ENCODE data around the gene WASF3.
"Not testable (repeated sequence)": the region's sequence is repeated elsewhere in the genome, so short reads cannot be mapped to it uniquely, and the experiment has no call there.

WASF3 gene

DNA sequence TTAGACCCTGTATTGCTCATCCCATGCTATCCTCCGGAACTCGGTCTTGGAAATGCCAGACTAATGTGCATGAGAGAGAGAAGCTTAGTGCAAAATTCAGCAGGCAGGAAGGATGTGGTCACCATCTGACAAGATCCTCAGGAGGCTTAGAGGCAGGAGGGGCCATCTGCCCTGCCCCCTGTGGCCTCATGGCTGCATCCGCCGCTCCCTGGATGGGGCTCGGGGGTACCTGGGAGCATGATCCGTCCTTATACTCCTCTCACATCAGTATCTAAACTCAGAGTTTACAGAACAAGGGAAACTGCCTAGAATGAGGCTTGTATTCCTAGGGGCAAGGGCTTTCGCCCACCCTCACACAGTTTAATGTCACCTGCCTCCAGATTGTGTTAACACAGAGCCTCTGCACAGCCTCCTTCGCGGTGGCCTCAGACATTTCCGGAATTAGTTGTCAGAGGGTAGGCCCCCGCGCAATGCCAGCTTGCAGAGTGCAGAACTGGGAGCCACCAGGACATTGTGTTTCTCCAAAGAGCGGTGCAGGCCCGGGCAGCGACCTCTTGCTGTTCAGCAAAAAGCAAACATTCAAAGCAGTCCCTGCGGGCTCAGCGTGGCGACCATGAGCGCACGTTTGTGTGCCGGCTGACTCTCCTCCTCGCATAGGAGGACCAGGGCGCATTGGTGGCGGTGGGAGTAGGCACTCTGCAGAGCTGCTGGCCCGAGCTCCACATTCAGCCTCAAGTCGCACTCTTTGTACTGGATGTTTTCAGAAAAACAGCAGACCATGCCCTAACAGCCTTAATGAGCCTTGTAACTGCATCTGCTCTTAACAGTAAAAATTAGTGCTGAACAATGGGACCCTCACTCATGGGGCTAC is 164.0 kb downstream of the WASF3 start:
- no peak for DNase-seq

DNA sequence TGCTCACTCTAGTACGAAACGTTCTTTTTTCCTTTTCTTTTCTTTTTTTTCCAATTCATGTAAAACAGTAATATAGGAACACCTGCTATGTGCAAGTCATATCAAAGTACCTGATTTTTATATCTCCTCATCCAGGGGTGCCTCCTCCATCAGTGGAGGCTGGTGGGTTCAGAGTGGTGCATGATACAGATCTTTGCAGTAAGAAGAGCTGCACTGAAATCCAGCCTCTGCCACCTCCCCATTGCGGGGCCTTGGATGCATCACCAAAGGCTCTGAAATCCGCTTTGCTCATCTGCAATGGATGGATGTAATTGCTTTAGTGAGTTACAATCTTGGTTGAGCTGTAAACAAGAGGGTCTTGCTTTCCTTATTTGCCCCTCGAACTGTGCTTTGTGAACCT is 164.8 kb downstream of the WASF3 start:
- no peak for DNase-seq

DNA sequence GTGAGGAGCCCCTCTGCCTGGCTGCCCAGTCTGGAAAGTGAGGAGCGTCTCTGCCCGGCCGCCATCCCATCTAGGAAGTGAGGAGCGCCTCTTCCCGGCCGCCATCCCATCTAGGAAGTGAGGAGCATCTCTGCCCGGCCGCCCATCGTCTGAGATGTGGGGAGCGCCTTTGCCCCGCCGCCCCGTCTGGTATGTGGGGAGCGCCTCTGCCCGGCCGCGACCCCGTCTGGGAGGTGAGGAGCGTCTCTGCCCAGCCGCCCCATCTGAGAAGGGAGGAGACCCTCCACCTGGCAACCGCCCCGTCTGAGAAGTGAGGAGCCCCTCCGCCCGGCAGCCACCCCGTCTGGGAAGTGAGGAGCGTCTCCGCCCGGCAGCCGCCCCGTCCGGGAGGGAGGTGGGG is 166.1 kb downstream of the WASF3 start:
- not testable (repeated sequence) for DNase-seq

DNA sequence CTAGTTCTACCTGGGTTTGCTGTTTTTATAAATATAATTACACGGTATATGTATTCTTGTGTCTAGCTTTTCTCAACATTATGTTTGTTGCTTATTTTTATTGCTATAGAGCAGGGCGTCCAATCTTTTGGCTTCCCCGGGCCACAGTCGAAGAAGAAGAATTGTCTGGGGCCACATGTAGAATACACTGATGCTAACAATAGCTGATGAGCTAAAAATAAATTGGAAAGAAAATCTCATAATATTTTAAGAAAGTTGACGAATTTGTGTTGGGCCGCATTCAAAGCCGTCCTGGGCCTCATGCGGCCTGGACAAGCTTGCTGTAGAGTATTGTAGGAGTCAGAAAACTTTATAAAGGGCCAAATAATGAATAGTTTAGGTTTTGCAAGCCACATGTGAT is 169.2 kb downstream of the WASF3 start:
- no peak for DNase-seq

DNA sequence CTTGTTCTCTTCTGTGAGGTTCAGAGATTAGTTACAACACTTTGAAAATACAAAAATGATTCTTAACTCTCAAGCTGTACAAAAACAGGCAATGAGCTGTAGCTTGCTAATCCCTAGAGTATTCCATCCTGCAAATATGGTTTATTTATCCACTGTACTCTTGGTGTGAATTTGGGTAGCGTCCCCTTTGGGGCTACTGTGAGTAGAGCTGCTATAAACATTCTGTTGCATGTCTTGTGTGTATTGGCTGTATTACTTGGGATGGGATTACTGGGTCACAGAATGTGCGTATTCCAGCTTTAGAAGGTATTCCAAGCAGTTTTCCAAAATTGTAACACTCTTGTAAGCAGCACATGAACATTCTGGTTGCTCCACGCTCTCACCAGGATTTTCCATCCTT is 169.6 kb downstream of the WASF3 start:
- DNase-seq, result no peak

DNA sequence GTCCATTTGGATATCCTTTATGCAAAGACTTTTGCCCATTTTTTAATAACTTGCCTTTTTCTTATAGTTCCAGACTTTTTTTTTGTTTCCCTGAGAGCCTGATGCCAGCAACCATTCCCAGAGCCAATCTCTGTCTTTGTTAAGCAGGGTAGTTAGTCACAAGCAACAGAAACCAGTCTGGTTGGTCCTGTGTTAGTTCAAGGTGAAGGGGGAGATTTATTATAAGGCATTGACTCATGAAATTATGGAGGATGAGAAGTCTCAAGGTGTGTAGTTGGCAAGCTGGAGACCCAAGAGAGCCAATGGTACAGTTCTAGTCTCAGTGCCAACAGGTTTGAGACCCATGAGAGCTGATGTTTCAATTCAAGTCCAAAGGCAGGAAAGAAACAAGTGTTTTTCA is 170.2 kb downstream of the WASF3 start:
- DNase-seq, result no peak

DNA sequence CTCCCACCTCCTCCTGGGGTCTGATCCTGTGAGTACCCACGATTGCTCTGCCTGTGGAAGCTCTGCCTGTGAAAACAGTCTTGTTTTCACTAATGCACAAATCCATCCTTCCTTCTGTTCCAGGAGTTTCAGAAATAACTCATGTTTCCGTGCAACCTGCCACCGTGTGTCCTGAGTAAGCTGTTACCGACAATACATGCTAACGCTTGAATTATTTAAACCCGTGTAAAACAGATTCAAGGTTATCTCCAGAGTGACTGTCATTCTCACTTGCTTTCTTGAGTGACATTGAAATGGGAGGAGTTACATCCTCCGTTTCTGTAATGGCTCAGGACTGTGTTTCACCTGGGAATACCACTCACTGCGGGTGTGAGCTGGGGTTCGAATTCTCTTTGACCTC is 178.2 kb downstream of the WASF3 start:
- DNase-seq, result no peak
